Activated CD4-positive, alpha-beta T cell treated with anti-CD3 and anti-CD28 coated beads, Interleukin-2, amount 50 U/mL, for 16 hours (primary cell): Measurements from ENCODE around the gene GGT7.
"Not testable (repeated sequence)": the region's sequence is repeated elsewhere in the genome, so short reads cannot be mapped to it uniquely, and the experiment has no call there.

Experiments
- DNase-seq: peaks from one replicate; pipeline ENCODE4 v3.0.0-alpha.2; 2020

GGT7 gene

GRCh38 chr20:34843421-34843820 lies 29.2 kb downstream of the GGT7 start:
- DNase-seq, result no peak

GRCh38 chr20:34842143-34842542 lies 30.5 kb downstream of the GGT7 start:
- no peak for DNase-seq

- peak; percentile 54 for DNase-seq
Observed at GRCh38 chr20:34834459-34834893, 38.2 kb downstream of the GGT7 start.

GRCh38 chr20:34831936-34832335 lies 40.7 kb downstream of the GGT7 start:
- no peak for DNase-seq

- no peak for DNase-seq
Observed at GRCh38 chr20:34829191-34829590, 43.5 kb downstream of the GGT7 start.

- DNase-seq, result peak; percentile 87
Observed at GRCh38 chr20:34825530-34826362, 46.9 kb downstream of the GGT7 start, which contains the start of gene NCOA6. Gene NCOA6, minus strand, starts transcription at chr20:34825651. Its CDS starts 43,296 bp downstream, at chr20:34782355.

- DNase-seq, result peak; percentile 64
Observed at GRCh38 chr20:34824806-34825529, 47.7 kb downstream of the GGT7 start.

GRCh38 chr20:34824452-34824805 lies 48.2 kb downstream of the GGT7 start:
- DNase-seq, result peak; percentile 81

- no peak for DNase-seq
Observed at GRCh38 chr20:34824026-34824425, 48.6 kb downstream of the GGT7 start.

- no peak for DNase-seq
Observed at GRCh38 chr20:34820805-34821578, 51.7 kb downstream of the GGT7 start.

GRCh38 chr20:34817801-34818200 lies 54.9 kb downstream of the GGT7 start:
- DNase-seq, result no peak

- no peak for DNase-seq
Observed at GRCh38 chr20:34817072-34817471, 55.6 kb downstream of the GGT7 start.

- DNase-seq, result no peak
Observed at GRCh38 chr20:34815636-34816035, 57.0 kb downstream of the GGT7 start.

GRCh38 chr20:34808583-34808982 lies 64.1 kb downstream of the GGT7 start:
- DNase-seq, result no peak

- not testable (repeated sequence) for DNase-seq
Observed at GRCh38 chr20:34807944-34808465, 64.7 kb downstream of the GGT7 start.

GRCh38 chr20:34806255-34806654 lies 66.4 kb downstream of the GGT7 start:
- DNase-seq, result no peak

GRCh38 chr20:34798871-34799270 lies 73.8 kb downstream of the GGT7 start:
- no peak for DNase-seq

GRCh38 chr20:34798328-34798727 lies 74.3 kb downstream of the GGT7 start:
- no peak for DNase-seq

- no peak for DNase-seq
Observed at GRCh38 chr20:34797012-34797995, 75.4 kb downstream of the GGT7 start.
